Measurements from ENCODE around the gene ARHGAP42. TPM values are rescaled to one million over a fixed set of nuclear protein-coding genes. Genes with fewer than 3 reads are reported as not detected.

The ARHGAP42 gene
- polyA plus RNA-seq, 3 donors, result 0.13 TPM; not detected in 2

DNA sequence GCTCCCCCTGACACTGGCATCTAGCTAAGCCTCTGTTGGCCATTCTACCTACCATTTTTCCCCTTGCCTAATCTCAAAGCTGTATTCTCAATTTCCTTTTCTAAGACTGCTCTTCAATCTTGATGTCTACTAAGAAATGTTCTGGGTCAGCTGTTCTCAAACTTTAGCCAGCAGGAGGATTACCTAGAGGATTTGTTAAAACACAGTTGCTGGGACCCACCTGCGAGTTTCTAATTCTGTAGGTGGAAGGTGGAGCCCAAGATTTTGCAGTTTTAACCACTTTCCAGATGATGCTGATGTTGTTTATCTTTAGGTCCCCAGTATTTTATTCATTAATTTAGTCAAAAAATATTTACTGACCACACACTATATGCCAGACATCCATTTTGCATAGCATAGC is 9.3 kb upstream of the ARHGAP42 start:
- no peaks in the 10 kb centered on the region for H3K79me2 ChIP-seq (ENCODE audit: insufficient read depth, low read length)
- H3K4me2 ChIP-seq (replicated peaks; ENCODE audit: extremely low read depth, low read length, poor library complexity, severe bottlenecking), result no peak overlapping the region
- H2AFZ ChIP-seq (ENCODE audit: insufficient read depth, low read depth, low read length, poor library complexity, severe bottlenecking), result no peak overlapping the region
- no peak overlapping the region for H3K27ac ChIP-seq (ENCODE audit: low read depth in 1 of 2, low read length in 2 of 2)
- Mint-ChIP-seq H3K36me3 (no peaks in the 10 kb centered on the region), H3K4me3 (no peak overlapping the region), H3K4me1 (peaks cover 5% of the 10 kb centered on the region), H3K27ac (no peak overlapping the region), H3K27me3 (ENCODE audit: low read depth in 3 of 3) (peaks cover 0 to 3% (median 1%) of the 10 kb centered on the region in 3 donors), H3K9me3 (peaks cover 0 to 3% (median 1%) of the 10 kb centered on the region in 7 donors)
- no peaks in the 10 kb centered on the region for H3K9me3 ChIP-seq (replicated peaks in 1 of 2; ENCODE audit: control insufficient read depth in 1 of 2, insufficient read depth in 1 of 2, low read length in 2 of 2)
- no peaks in the 10 kb centered on the region for H3K27me3 ChIP-seq (ENCODE audit: control insufficient read depth in 2 of 2, insufficient read depth in 2 of 2, low read length in 2 of 2)
- no peak overlapping the region for H3K9ac ChIP-seq (ENCODE audit: insufficient read depth, low read length, poor library complexity, severe bottlenecking)
- H3K4me1 ChIP-seq (ENCODE audit: control insufficient read depth in 1 of 2, insufficient read depth in 2 of 2, low read length in 2 of 2), result peaks cover 8% of the 10 kb centered on the region in 2 donors
- H4K20me1 ChIP-seq (ENCODE audit: insufficient read depth, low read length), result no peaks in the 10 kb centered on the region
- DNase-seq, result no peak
- no CpG with 5 or more reads among the region's 1 CpG for WGBS (ENCODE audit: insufficient coverage)
- H3K4me3 ChIP-seq (replicated peaks in 1 of 3; ENCODE audit: low read depth in 2 of 3, low read length in 3 of 3), result no peak overlapping the region
- H3K36me3 ChIP-seq (replicated peaks in 1 of 2; ENCODE audit: control insufficient read depth in 1 of 2, insufficient read depth in 2 of 2, low read length in 2 of 2), result no peaks in the 10 kb centered on the region
- intact Hi-C loops (cut with micrococcal nuclease), result no loop called here
- TF ChIP-seq CTCF (IDR thresholded peaks at IDR 0.05), result no peak

DNA sequence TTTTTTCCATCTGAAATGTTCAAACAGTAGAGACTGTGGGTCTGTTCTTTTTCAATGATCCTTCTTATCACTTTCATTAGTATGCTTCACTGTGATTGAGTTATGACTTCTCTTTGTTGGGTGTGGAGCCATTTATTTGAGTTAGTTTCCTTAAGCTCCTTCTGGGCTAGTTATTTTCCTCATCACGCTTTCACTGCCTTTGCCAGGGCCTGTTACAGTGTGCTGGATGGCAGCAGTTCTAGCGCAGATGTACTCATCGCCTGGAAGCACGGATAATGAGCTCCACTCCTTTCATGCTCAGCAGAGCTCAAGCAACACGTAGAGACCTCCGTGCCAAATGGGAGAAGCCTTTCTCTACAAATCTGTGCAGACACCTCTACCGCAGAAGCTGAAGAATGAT is 7.0 kb upstream of the ARHGAP42 start:
- no peak for DNase-seq

More for the DNA sequence above, 7.0 kb upstream of the ARHGAP42 start:
- H3K4me3 ChIP-seq (replicated peaks in 1 of 3; ENCODE audit: low read depth in 2 of 3, low read length in 3 of 3), result no peak overlapping the region
- no peak overlapping the region for H3K27ac Mint-ChIP-seq
- H3K36me3 Mint-ChIP-seq, result no peaks in the 10 kb centered on the region
- peaks cover 8% of the 10 kb centered on the region for H3K4me1 Mint-ChIP-seq
- H3K4me3 Mint-ChIP-seq, result no peak overlapping the region
- 92% methylated on average over 2 of the region's 7 CpGs for WGBS (ENCODE audit: insufficient coverage)
- no peak overlapping the region for H3K9ac ChIP-seq (ENCODE audit: insufficient read depth, low read length, poor library complexity, severe bottlenecking)
- no peaks in the 10 kb centered on the region for H3K79me2 ChIP-seq (ENCODE audit: insufficient read depth, low read length)
- no peaks in the 10 kb centered on the region for H3K27me3 ChIP-seq (ENCODE audit: control insufficient read depth in 2 of 2, insufficient read depth in 2 of 2, low read length in 2 of 2)
- H3K9me3 ChIP-seq (replicated peaks in 1 of 2; ENCODE audit: control insufficient read depth in 1 of 2, insufficient read depth in 1 of 2, low read length in 2 of 2), result no peaks in the 10 kb centered on the region
- no peak overlapping the region for H2AFZ ChIP-seq (ENCODE audit: insufficient read depth, low read depth, low read length, poor library complexity, severe bottlenecking)
- peaks cover 0 to 3% (median 1%) of the 10 kb centered on the region in 7 donors for H3K9me3 Mint-ChIP-seq
- H3K27ac ChIP-seq (ENCODE audit: low read depth in 1 of 2, low read length in 2 of 2), result no peak overlapping the region
- no peak overlapping the region for H3K4me2 ChIP-seq (replicated peaks; ENCODE audit: extremely low read depth, low read length, poor library complexity, severe bottlenecking)
- no peak for TF ChIP-seq CTCF (IDR thresholded peaks at IDR 0.05)
- intact Hi-C loops (cut with micrococcal nuclease), result no loop called here
- H4K20me1 ChIP-seq (ENCODE audit: insufficient read depth, low read length), result no peaks in the 10 kb centered on the region
- peaks cover 8% of the 10 kb centered on the region in 2 donors for H3K4me1 ChIP-seq (ENCODE audit: control insufficient read depth in 1 of 2, insufficient read depth in 2 of 2, low read length in 2 of 2)
- H3K36me3 ChIP-seq (replicated peaks in 1 of 2; ENCODE audit: control insufficient read depth in 1 of 2, insufficient read depth in 2 of 2, low read length in 2 of 2), result no peaks in the 10 kb centered on the region
- peaks cover 0 to 3% (median 1%) of the 10 kb centered on the region in 3 donors for H3K27me3 Mint-ChIP-seq (ENCODE audit: low read depth in 3 of 3)

All from CD14-positive monocyte (primary cell).